ENCODE results near the gene COL18A1. TPM values are rescaled to one million over a fixed set of nuclear protein-coding genes. Genes with fewer than 3 reads are reported as not detected.

COL18A1 gene
- total RNA-seq, 1 donor from 2014 or later: 52.6 TPM

GRCh38 chr21:45454060-45454925 lies 49.3 kb downstream of the COL18A1 start:
- Mint-ChIP-seq H3K27me3 (ENCODE audit: insufficient read depth, low read depth) (peaks cover 8% of the 10 kb centered on the region), H3K27ac (no peak overlapping the region), H3K36me3 (no peaks in the 10 kb centered on the region), H3K4me3 (no peak overlapping the region), H3K9me3 (no peaks in the 10 kb centered on the region), H3K4me1 (peaks cover 6% of the 10 kb centered on the region)
- Histone ChIP-seq H3K27ac (peak overlapping the region; percentile 53), H3K9ac (peak overlapping the region; percentile 27), H3F3A (ENCODE audit: low read depth) (peaks cover 21% of the 10 kb centered on the region), H3K27me3 (no peaks in the 10 kb centered on the region), H3K4me2 (no peak overlapping the region), H3K36me3 (no peaks in the 10 kb centered on the region), H2AFZ (replicated peaks) (no peak overlapping the region), H3K4me1 (no peaks in the 10 kb centered on the region), H4K20me1 (ENCODE audit: low read depth) (peaks cover 67% of the 10 kb centered on the region), H3K79me2 (ENCODE audit: low read depth) (peaks cover 38% of the 10 kb centered on the region), H3K4me3 (no peak overlapping the region), H3K9me3 (ENCODE audit: low read depth) (no peaks in the 10 kb centered on the region)
- DNase-seq (ENCODE audit: low spot score): no peak
- TF ChIP-seq EZH2phosphoT487 (IDR thresholded peaks at IDR 0.05): no peak
- no peak for TF ChIP-seq EZH2 (IDR thresholded peaks at IDR 0.05)
- no peak for TF ChIP-seq CTCF (IDR thresholded peaks at IDR 0.05)

- Histone ChIP-seq H3K79me2 (ENCODE audit: low read depth) (peaks cover 36% of the 10 kb centered on the region), H3K9ac (no peak overlapping the region), H2AFZ (replicated peaks) (no peak overlapping the region), H4K20me1 (ENCODE audit: low read depth) (peaks cover 62% of the 10 kb centered on the region), H3K4me2 (no peak overlapping the region), H3K4me1 (no peaks in the 10 kb centered on the region), H3F3A (ENCODE audit: low read depth) (peaks cover 21% of the 10 kb centered on the region), H3K27ac (no peak overlapping the region), H3K36me3 (no peaks in the 10 kb centered on the region), H3K9me3 (ENCODE audit: low read depth) (no peaks in the 10 kb centered on the region), H3K27me3 (no peaks in the 10 kb centered on the region), H3K4me3 (no peak overlapping the region)
- H3K4me1 Mint-ChIP-seq: peaks cover 6% of the 10 kb centered on the region
- TF ChIP-seq EZH2phosphoT487 (IDR thresholded peaks at IDR 0.05): no peak
- no peak for TF ChIP-seq EZH2 (IDR thresholded peaks at IDR 0.05)
- TF ChIP-seq CTCF (IDR thresholded peaks at IDR 0.05): no peak
- DNase-seq (ENCODE audit: low spot score): no peak
- H3K27ac Mint-ChIP-seq: no peak overlapping the region
- H3K27me3 Mint-ChIP-seq (ENCODE audit: insufficient read depth, low read depth): peaks cover 8% of the 10 kb centered on the region
- H3K9me3 Mint-ChIP-seq: no peaks in the 10 kb centered on the region
- H3K4me3 Mint-ChIP-seq: no peak overlapping the region
- H3K36me3 Mint-ChIP-seq: no peaks in the 10 kb centered on the region
Measured at GRCh38 chr21:45454926-45455673, 50.1 kb downstream of the COL18A1 start.

- no peak overlapping the region for H2AFZ ChIP-seq (replicated peaks)
- no peaks in the 10 kb centered on the region for H3K4me1 ChIP-seq
- Mint-ChIP-seq H3K4me1 (peaks cover 6% of the 10 kb centered on the region), H3K27me3 (ENCODE audit: insufficient read depth, low read depth) (peaks cover 6% of the 10 kb centered on the region), H3K9me3 (peaks cover 5% of the 10 kb centered on the region), H3K36me3 (peaks cover 5% of the 10 kb centered on the region), H3K27ac (no peak overlapping the region), H3K4me3 (no peak overlapping the region)
- H3K9me3 ChIP-seq (ENCODE audit: low read depth): no peaks in the 10 kb centered on the region
- no peak overlapping the region for H3K9ac ChIP-seq
- DNase-seq (ENCODE audit: low spot score): no peak
- no peaks in the 10 kb centered on the region for H3K27me3 ChIP-seq
- peaks cover 36% of the 10 kb centered on the region for H3K79me2 ChIP-seq (ENCODE audit: low read depth)
- H3K4me3 ChIP-seq: no peak overlapping the region
- H3F3A ChIP-seq (ENCODE audit: low read depth): peaks cover 21% of the 10 kb centered on the region
- H3K4me2 ChIP-seq: no peak overlapping the region
- TF ChIP-seq EZH2 (IDR thresholded peaks at IDR 0.05) (no peak), EZH2phosphoT487 (IDR thresholded peaks at IDR 0.05) (no peak), CTCF (IDR thresholded peaks at IDR 0.05) (no peak)
- no peak overlapping the region for H3K27ac ChIP-seq
- peaks cover 56% of the 10 kb centered on the region for H4K20me1 ChIP-seq (ENCODE audit: low read depth)
- no peaks in the 10 kb centered on the region for H3K36me3 ChIP-seq
Measured at GRCh38 chr21:45455674-45456583, 51.0 kb downstream of the COL18A1 start.
